SU-DHL-6 (cell line): ENCODE data around the gene LRRN4CL.
"Not testable (repeated sequence)": the region's sequence is repeated elsewhere in the genome, so short reads cannot be mapped to it uniquely, and the experiment has no call there.

Experiments used
- CTCF ChIP-seq: fragments of 200-600 bp; sonication (generic); IDR thresholded peaks from one replicate; pipeline ENCODE4 v1.5.1; 2017; ENCODE audit warnings: antibody characterized with exemption, mild to moderate bottlenecking, low read length, moderate library complexity; ENCODE audit not compliant: insufficient read depth, poor library complexity, severe bottlenecking
- EZH2phosphoT487 ChIP-seq: fragments of 200-600 bp; sonication (generic), shearing (Covaris generic); conservative IDR thresholded peaks from 2 replicates; pipeline ENCODE4 v1.6.1; 2018; ENCODE audit warnings: mild to moderate bottlenecking, antibody characterized with exemption, low read length, moderate library complexity, mixed read lengths

- not testable (repeated sequence) for TF ChIP-seq CTCF, EZH2phosphoT487
These were observed 4.3 kb upstream of the LRRN4CL start for GRCh38 chr11:62693624-62694023.
